Gastrocnemius medialis (tissue), 4 donors: ENCODE data around the gene DNAJB13. TPM values are rescaled to one million over a fixed set of nuclear protein-coding genes. Genes with fewer than 3 reads are reported as not detected.

Experiments
- ATAC-seq, 2 donors: fragments of 150-250 bp; one replicate each; pipeline ENCODE4 v1.9.1; 2016
- DNase-seq, 2 donors: peaks; one replicate each; pipeline ENCODE4 v3.0.0-alpha.2; 2019
- H3K27ac ChIP-seq, 4 donors: fragments of 200-600 bp; sonication (generic); 1 replicate in 1 of 4; 2 replicates in 3 of 4; pipeline ENCODE4 v1.5.1; 2016 to 2018; ENCODE audit warnings: mild to moderate bottlenecking in 2 of 4, moderate library complexity in 1 of 4
- H3K27me3 ChIP-seq, 3 donors: fragments of 200-600 bp; sonication (generic) in 2 of 3; 1 replicate in 1 of 3; 2 replicates in 2 of 3; pipeline versions ENCODE4 v1.5.1 to v1.6.0; 2016 to 2019; ENCODE audit warnings: mild to moderate bottlenecking in 1 of 3, moderate library complexity in 1 of 3
- H3K36me3 ChIP-seq, 2 donors: fragments of 200-600 bp; sonication (generic) in 1 of 2; one replicate each; pipeline ENCODE4 v1.5.1; 2017 to 2018
- H3K4me1 ChIP-seq, 2 donors: fragments of 200-600 bp; sonication (generic) in 1 of 2; one replicate each; pipeline ENCODE4 v1.5.1; 2016 to 2017; ENCODE audit warnings: mild to moderate bottlenecking in 2 of 2
- H3K4me3 ChIP-seq, 4 donors: fragments of 200-600 bp; sonication (generic) in 3 of 4; 1 replicate in 1 of 4; 2 replicates in 3 of 4; pipeline ENCODE4 v1.5.1; 2016 to 2019; ENCODE audit warnings: mild to moderate bottlenecking in 2 of 4
- H3K9me3 ChIP-seq, 3 donors: fragments of 200-600 bp; sonication (generic) in 2 of 3; 1 replicate in 1 of 3; 2 replicates in 2 of 3; pipeline ENCODE4 v1.5.1; 2016 to 2019
- POLR2A ChIP-seq, 2 donors: fragments of 450-650 bp; IDR thresholded peaks; one replicate each; pipeline ENCODE4 v1.6.1; 2017; ENCODE audit warnings: antibody characterized with exemption in 2 of 2, mild to moderate bottlenecking in 2 of 2, moderate library complexity in 2 of 2
- in situ Hi-C, 4 donors: fragments of 200-750 bp; cut with MboI; loops; one replicate each; pipeline versions ENCODE4 v1.15.0 to v1.8.0; 2017; ENCODE audit warnings: low sequenced_read_pairs in 4 of 4
- intact Hi-C: fragments of 100-400 bp; cut with DNase I; formaldehyde crosslinking; loops from one replicate; pipeline ENCODE4 v1.15.1; 2023; ENCODE audit warnings: low total_unique reads
- total RNA-seq, 4 donors: library from RNA; depleted of rRNA; stranded (reverse); fragments of >200 nt; gene quantifications; one replicate each; pipeline versions ENCODE4 v1.1.0 to v1.2.3, GENCODE V29; 2016
- TF ChIP-seq, protein P1 (sequence below), 5 experiments: fragments of 450-650 bp in 3 of 5; fragments of 200-600 bp in 2 of 5; sonication (generic) in 2 of 5; IDR thresholded peaks in 4 of 5; conservative IDR thresholded peaks in 1 of 5; 1 replicate in 4 of 5; 2 replicates in 1 of 5; pipeline ENCODE4 v1.5.1; 2016 to 2019; ENCODE audit warnings: antibody characterized with exemption in 5 of 5, mild to moderate bottlenecking in 3 of 5, moderate library complexity in 3 of 5

The DNAJB13 gene
- total RNA-seq, 4 donors from 2014 or later = not detected

DNA sequence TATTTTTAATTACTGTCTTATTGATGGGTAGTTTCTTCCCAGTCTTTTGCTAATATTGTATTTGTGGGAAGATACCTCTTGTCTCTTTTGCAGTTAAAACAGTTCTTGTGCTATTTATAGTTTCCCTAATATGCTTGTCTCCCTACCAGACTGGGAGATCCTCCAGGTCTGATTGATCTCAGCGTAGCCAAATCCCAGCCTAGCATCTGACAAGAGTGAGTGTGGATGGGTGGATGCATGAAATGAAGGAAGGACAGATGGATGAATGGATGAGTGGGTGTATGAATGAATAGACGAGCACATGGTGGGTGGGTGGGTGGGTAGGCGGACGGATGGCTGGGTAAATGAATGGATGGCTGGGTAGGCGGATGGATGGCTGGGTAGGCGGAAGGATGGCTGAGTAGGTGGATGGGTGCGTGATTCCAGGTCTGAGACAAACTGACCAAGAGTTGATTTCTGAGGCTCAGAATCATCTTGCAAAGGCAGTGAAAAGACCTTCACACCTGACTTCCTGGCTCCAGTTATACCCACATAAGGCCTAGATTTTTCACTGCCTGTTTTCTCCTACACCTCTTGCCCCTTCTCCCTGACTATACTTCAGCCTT, 11.4 kb downstream of the DNAJB13 start:
- Histone ChIP-seq H3K27ac (no peak overlapping the region), H3K27me3 (no peaks in the 10 kb centered on the region), H3K4me1 (peaks cover 7 to 17% of the 10 kb centered on the region in 2 donors), H3K4me3 (no peak overlapping the region), H3K36me3 (no peaks in the 10 kb centered on the region), H3K9me3 (no peaks in the 10 kb centered on the region)
- in situ Hi-C loops = loop anchor here in 1 of 4 donors (10.0 kb wide), 1 partner anchor 123 kb away; no protein-coding TSS in a partner anchor
- TF ChIP-seq POLR2A (IDR thresholded peaks at IDR 0.05) = no peak
- TF ChIP-seq, protein P1, sequence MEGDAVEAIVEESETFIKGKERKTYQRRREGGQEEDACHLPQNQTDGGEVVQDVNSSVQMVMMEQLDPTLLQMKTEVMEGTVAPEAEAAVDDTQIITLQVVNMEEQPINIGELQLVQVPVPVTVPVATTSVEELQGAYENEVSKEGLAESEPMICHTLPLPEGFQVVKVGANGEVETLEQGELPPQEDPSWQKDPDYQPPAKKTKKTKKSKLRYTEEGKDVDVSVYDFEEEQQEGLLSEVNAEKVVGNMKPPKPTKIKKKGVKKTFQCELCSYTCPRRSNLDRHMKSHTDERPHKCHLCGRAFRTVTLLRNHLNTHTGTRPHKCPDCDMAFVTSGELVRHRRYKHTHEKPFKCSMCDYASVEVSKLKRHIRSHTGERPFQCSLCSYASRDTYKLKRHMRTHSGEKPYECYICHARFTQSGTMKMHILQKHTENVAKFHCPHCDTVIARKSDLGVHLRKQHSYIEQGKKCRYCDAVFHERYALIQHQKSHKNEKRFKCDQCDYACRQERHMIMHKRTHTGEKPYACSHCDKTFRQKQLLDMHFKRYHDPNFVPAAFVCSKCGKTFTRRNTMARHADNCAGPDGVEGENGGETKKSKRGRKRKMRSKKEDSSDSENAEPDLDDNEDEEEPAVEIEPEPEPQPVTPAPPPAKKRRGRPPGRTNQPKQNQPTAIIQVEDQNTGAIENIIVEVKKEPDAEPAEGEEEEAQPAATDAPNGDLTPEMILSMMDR (IDR thresholded peaks at IDR 0.05 in 4 of 5, conservative IDR thresholded peaks at IDR 0.05 in 1 of 5) = no peak
- intact Hi-C loops = loop anchor here (10.0 kb wide), 2 partner anchors 263 to 633 kb away; partner anchors contain the start of gene POLD3
- ATAC-seq = no peak
- no peak for DNase-seq

DNA sequence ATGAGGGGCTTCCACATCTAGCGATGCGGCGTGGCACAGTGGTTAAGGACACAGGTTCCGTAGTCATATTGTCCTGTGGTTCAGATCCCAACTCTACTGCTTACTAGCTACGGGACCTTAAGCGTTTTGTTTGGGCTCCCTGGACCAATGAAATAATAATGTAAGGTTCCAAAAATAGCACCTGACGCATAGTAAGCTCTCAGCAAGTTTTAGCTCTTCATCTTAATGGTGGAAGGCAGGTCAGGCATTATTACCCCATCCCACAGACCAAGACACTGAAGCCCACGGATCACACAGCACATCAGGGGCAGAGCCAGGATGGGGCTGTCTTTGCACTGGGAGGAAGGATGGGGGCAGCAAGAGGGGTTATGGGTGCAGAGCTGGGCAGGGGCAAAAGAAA, 13.0 kb downstream of the DNAJB13 start:
- Histone ChIP-seq H3K9me3 (no peaks in the 10 kb centered on the region), H3K4me1 (peaks cover 7 to 17% of the 10 kb centered on the region in 2 donors), H3K4me3 (no peak overlapping the region), H3K27ac (peak overlapping the region in 1 of 4 donors; percentile 30), H3K27me3 (no peaks in the 10 kb centered on the region), H3K36me3 (no peaks in the 10 kb centered on the region)
- in situ Hi-C loops (loop anchor here in 1 of 4 donors (10.0 kb wide), 1 partner anchor 121 kb away; no protein-coding TSS in a partner anchor), intact Hi-C loops (loop anchor here (1.0 to 10.0 kb wide), 4 partner anchors 61 to 631 kb away; partner anchors contain the start of gene POLD3)
- DNase-seq (no peak), ATAC-seq (peak; percentile 69 to 87)
- TF ChIP-seq, protein P1 (IDR thresholded peaks at IDR 0.05 in 4 of 5, conservative IDR thresholded peaks at IDR 0.05 in 1 of 5) = no peak
- TF ChIP-seq POLR2A (IDR thresholded peaks at IDR 0.05) = no peak

DNA sequence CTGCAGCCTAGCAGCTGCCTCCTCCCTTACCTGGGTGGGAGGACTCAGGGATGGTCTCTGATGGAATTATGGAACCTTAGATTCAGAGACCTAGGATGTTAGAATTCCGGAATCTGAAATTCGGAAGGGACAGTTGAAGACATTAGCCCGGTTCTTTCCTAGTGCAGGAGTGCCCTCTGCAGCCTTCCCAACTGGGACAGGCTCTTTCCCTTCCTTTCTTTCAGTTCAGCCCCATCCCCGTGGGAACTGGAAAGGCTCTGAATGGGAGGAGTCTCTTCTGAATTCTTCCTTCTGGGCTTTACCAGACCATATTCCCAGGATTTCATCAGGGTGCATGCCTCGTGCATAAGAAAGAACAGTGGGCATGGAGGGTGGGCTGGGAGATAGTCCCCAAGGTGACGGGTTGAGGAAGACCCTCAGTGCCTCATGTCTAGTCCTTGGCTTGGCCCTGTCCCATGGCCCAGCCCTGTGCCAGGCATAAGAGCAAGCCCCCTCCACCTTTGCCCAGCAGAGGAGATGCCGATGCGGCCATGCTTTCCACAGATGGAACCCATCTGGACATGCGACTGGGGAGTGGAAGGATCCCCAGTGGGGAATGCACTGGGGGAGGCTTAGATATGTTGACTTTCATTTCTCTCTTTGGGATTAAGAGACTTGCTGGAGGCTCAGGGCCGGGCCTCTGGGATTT, 14.4 kb downstream of the DNAJB13 start:
- Histone ChIP-seq H3K27ac (no peak overlapping the region), H3K4me3 (no peak overlapping the region), H3K4me1 (peaks cover 7 to 17% of the 10 kb centered on the region in 2 donors), H3K36me3 (no peaks in the 10 kb centered on the region), H3K27me3 (no peaks in the 10 kb centered on the region), H3K9me3 (no peaks in the 10 kb centered on the region)
- TF ChIP-seq POLR2A (IDR thresholded peaks at IDR 0.05) = no peak
- TF ChIP-seq, protein P1 (IDR thresholded peaks at IDR 0.05 in 4 of 5, conservative IDR thresholded peaks at IDR 0.05 in 1 of 5) = no peak
- intact Hi-C loops = loop anchor here (2.0 to 10.0 kb wide), 3 partner anchors 60 to 630 kb away; partner anchors contain the start of gene POLD3
- in situ Hi-C loops = loop anchor here in 3 of 4 donors (5.0 to 10.0 kb wide), 2 partner anchors 120 to 127 kb away; no protein-coding TSS in a partner anchor
- DNase-seq = no peak
- ATAC-seq = no peak

DNA sequence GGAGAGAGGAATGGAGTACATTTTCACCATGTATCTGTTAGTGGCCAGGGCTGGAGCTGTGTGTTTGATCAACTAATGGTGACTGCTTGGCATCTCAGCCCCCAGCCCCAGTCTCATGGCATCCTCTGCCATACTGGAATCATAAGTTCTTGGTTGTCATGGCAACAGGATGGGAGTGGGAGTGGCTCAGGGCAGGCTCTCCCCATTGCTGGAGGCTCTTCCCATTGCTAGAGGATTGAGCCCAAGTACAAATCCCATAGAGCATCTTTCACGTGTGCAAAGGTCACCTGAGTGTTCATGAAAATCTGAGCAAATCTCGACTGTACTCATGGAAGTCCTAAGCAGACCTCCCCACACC, 14.9 kb downstream of the DNAJB13 start:
- TF ChIP-seq, protein P1 (IDR thresholded peaks at IDR 0.05 in 4 of 5, conservative IDR thresholded peaks at IDR 0.05 in 1 of 5) = no peak
- TF ChIP-seq POLR2A (IDR thresholded peaks at IDR 0.05) = no peak
- Histone ChIP-seq H3K9me3 (no peaks in the 10 kb centered on the region), H3K27ac (no peak overlapping the region), H3K27me3 (no peaks in the 10 kb centered on the region), H3K4me3 (no peak overlapping the region), H3K36me3 (no peaks in the 10 kb centered on the region), H3K4me1 (peaks cover 7 to 17% of the 10 kb centered on the region in 2 donors)
- intact Hi-C loops (loop anchor here (2.0 to 10.0 kb wide), 3 partner anchors 59 to 629 kb away; partner anchors contain the start of gene POLD3), in situ Hi-C loops (loop anchor here in 3 of 4 donors (5.0 to 10.0 kb wide), 2 partner anchors 119 to 127 kb away; no protein-coding TSS in a partner anchor)
- DNase-seq = no peak
- ATAC-seq = no peak
